Epidermal melanocyte (primary cell): Measurements from ENCODE around the gene ELAVL1.

Source experiments
- DNase-seq: peaks from one replicate; pipeline ENCODE4 v3.0.0; 2011; ENCODE audit warnings: low spot score; ENCODE audit not compliant: insufficient read length

Gene ELAVL1

GRCh38 chr19:7986321-7987113, 18.9 kb downstream of the ELAVL1 start:
- no peak for DNase-seq

- no peak for DNase-seq
Observed at GRCh38 chr19:7985481-7985911, 19.9 kb downstream of the ELAVL1 start.

- DNase-seq = no peak
Observed at GRCh38 chr19:7983995-7984837, 21.2 kb downstream of the ELAVL1 start.

GRCh38 chr19:7983286-7983950, 22.0 kb downstream of the ELAVL1 start:
- no peak for DNase-seq

GRCh38 chr19:7982651-7983099, 22.8 kb downstream of the ELAVL1 start:
- DNase-seq = no peak

GRCh38 chr19:7982103-7982502, 23.3 kb downstream of the ELAVL1 start:
- no peak for DNase-seq

- DNase-seq = no peak
Observed at GRCh38 chr19:7981661-7982060, 23.8 kb downstream of the ELAVL1 start.

- no peak for DNase-seq
Observed at GRCh38 chr19:7981199-7981598, 24.2 kb downstream of the ELAVL1 start.

GRCh38 chr19:7980635-7981121, 24.8 kb downstream of the ELAVL1 start:
- no peak for DNase-seq

- no peak for DNase-seq
Observed at GRCh38 chr19:7980168-7980567, 25.3 kb downstream of the ELAVL1 start.

GRCh38 chr19:7979559-7979958, 25.9 kb downstream of the ELAVL1 start:
- no peak for DNase-seq

GRCh38 chr19:7979011-7979410, 26.4 kb downstream of the ELAVL1 start:
- DNase-seq = no peak

GRCh38 chr19:7978179-7978825, 27.1 kb downstream of the ELAVL1 start:
- no peak for DNase-seq

GRCh38 chr19:7977723-7978040, 27.8 kb downstream of the ELAVL1 start:
- DNase-seq = no peak

GRCh38 chr19:7977021-7977722, 28.3 kb downstream of the ELAVL1 start:
- no peak for DNase-seq

GRCh38 chr19:7976461-7976860, 29.0 kb downstream of the ELAVL1 start:
- no peak for DNase-seq

- DNase-seq = no peak
Observed at GRCh38 chr19:7975037-7975436, 30.4 kb downstream of the ELAVL1 start.

GRCh38 chr19:7973883-7974282, 31.6 kb downstream of the ELAVL1 start:
- no peak for DNase-seq

- no peak for DNase-seq
Observed at GRCh38 chr19:7971553-7972520, 33.6 kb downstream of the ELAVL1 start.
